Fibroblast of lung (primary cell): Measurements from ENCODE around the gene A2M. TPM values are rescaled to one million over a fixed set of nuclear protein-coding genes. Genes with fewer than 3 reads are reported as not detected.

ENCODE experiments used
- DNase-seq, 2 donors: peaks; one replicate each; pipeline versions ENCODE4 v3.0.0 to v3.0.0-alpha.2; 2010; ENCODE audit warnings: low read depth in 2 of 2
- H2AFZ ChIP-seq: 2 replicates; pipeline ENCODE4 v1.5.1; 2012; ENCODE audit warnings: low read length, control low read depth, inconsistent platforms
- H3K27ac ChIP-seq: 2 replicates; pipeline ENCODE4 v1.5.1; 2011; ENCODE audit warnings: low read length, control low read depth; ENCODE audit not compliant: insufficient read depth
- H3K27me3 ChIP-seq: 2 replicates; pipeline ENCODE4 v1.5.1; 2011; ENCODE audit warnings: mild to moderate bottlenecking, low read length; ENCODE audit not compliant: control insufficient read depth, insufficient read depth
- H3K36me3 ChIP-seq: 2 replicates; pipeline ENCODE4 v1.5.1; 2011; ENCODE audit warnings: low read length; ENCODE audit not compliant: control insufficient read depth, insufficient read depth
- H3K4me1 ChIP-seq: 2 replicates; pipeline ENCODE4 v1.5.1; 2011; ENCODE audit warnings: low read length; ENCODE audit not compliant: control insufficient read depth, insufficient read depth; ENCODE audit errors: extremely low read depth
- H3K4me2 ChIP-seq: 2 replicates; pipeline ENCODE4 v1.5.1; 2011; ENCODE audit warnings: low read length, control low read depth; ENCODE audit not compliant: insufficient read depth; ENCODE audit errors: extremely low read depth
- H3K4me3 ChIP-seq, 4 experiments: fragments of 200-600 bp in 1 of 4; sonication (generic) in 1 of 4; replicated peaks in 1 of 4; 2 replicates each; pipeline ENCODE4 v1.5.1; 2011 to 2016; ENCODE audit warnings: low read length in 4 of 4, low read depth in 3 of 4, mild to moderate bottlenecking in 3 of 4, control low read depth in 2 of 4, inconsistent platforms in 1 of 4, mixed read lengths in 1 of 4; ENCODE audit not compliant: insufficient read depth in 1 of 4; ENCODE audit errors: control extremely low read depth in 1 of 4
- H3K79me2 ChIP-seq: 2 replicates; pipeline ENCODE4 v1.5.1; 2012; ENCODE audit warnings: mild to moderate bottlenecking, low read length, inconsistent platforms; ENCODE audit not compliant: control insufficient read depth, insufficient read depth
- H3K9ac ChIP-seq: 2 replicates; pipeline ENCODE4 v1.5.1; 2011; ENCODE audit warnings: mild to moderate bottlenecking, low read length, control low read depth; ENCODE audit not compliant: insufficient read depth
- H3K9me3 ChIP-seq: 2 replicates; pipeline ENCODE4 v1.5.1; 2012; ENCODE audit warnings: low read depth, low read length; ENCODE audit not compliant: control insufficient read depth, insufficient read depth
- H4K20me1 ChIP-seq: 2 replicates; pipeline ENCODE4 v1.5.1; 2011; ENCODE audit warnings: low read length; ENCODE audit not compliant: control insufficient read depth, insufficient read depth; ENCODE audit errors: extremely low read depth
- CTCF ChIP-seq, 2 donors: IDR thresholded peaks in 1 of 2; conservative IDR thresholded peaks in 1 of 2; 1 replicate in 1 of 2; 2 replicates in 1 of 2; pipeline ENCODE4 v1.5.1; 2011 to 2012; ENCODE audit warnings: low read length in 2 of 2, control low read depth in 1 of 2, inconsistent platforms in 1 of 2, low read depth in 1 of 2, mild to moderate bottlenecking in 1 of 2
- EZH2 ChIP-seq: IDR thresholded peaks from 2 replicates; pipeline ENCODE4 v1.5.1; 2012; ENCODE audit warnings: low read length, control low read depth, mild to moderate bottlenecking; ENCODE audit errors: missing control alignments
- polyA minus RNA-seq: library from RNA; depleted of rRNA, polyadenylated mRNA; stranded (reverse); fragments of >200 nt; gene quantifications from 2 replicates; pipeline ENCODE4 v1.2.3, GENCODE V29; 2011; ENCODE audit warnings: low replicate concordance
- polyA plus RNA-seq, 2 donors: library from polyadenylated mRNA; depleted of rRNA in 1 of 2; stranded (reverse) in 1 of 2; unstranded in 1 of 2; fragments of >200 nt; gene quantifications; 2 replicates each; pipeline ENCODE4 v1.2.1, GENCODE V29; 2011 to 2012; ENCODE audit warnings: missing spikeins in 1 of 2
- total RNA-seq: library from RNA; depleted of rRNA; stranded (reverse); fragments of >200 nt; gene quantifications from 2 replicates; pipeline ENCODE4 v1.2.1, GENCODE V29; 2014

The A2M gene
- total RNA-seq (95.0 and 239 TPM in 2 replicates), polyA plus RNA-seq (77.6 and 300 TPM in 2 replicates), polyA minus RNA-seq (16.5 and 73.6 TPM in 2 replicates)
- 37.0 and 140 TPM in 2 replicates for polyA plus RNA-seq (2012)

GRCh38 chr12:9115731-9116559, at the start of gene A2M:
TSS of gene A2M (minus strand) at chr12:9115919. CDS start at chr12:9115849, 70 bp downstream.
- peaks cover 7% of the 10 kb centered on the region for H3K4me1 ChIP-seq
- H3K79me2 ChIP-seq, result no peaks in the 10 kb centered on the region
- no peaks in the 10 kb centered on the region for H4K20me1 ChIP-seq
- peak within 1 kb of the TSS; percentile 46 for H2AFZ ChIP-seq
- no peak within 1 kb of the TSS for H3K27ac ChIP-seq
- H3K27me3 ChIP-seq, result no peaks in the 10 kb centered on the region
- peak; percentile 1 to 71 for DNase-seq
- H3K9ac ChIP-seq, result no peak within 1 kb of the TSS
- peak within 1 kb of the TSS in 3 of 4 experiments; percentile 22 to 65 (median 57) for H3K4me3 ChIP-seq
- peak within 1 kb of the TSS; percentile 75 for H3K4me2 ChIP-seq
- H3K9me3 ChIP-seq, result no peaks in the 10 kb centered on the region
- TF ChIP-seq EZH2 (no peak), CTCF (conservative IDR thresholded peaks at IDR 0.05 in 1 of 2, IDR thresholded peaks at IDR 0.05 in 1 of 2; ENCODE audit: low read depth in 1 of 2, low read length in 2 of 2) (no peak)
- H3K36me3 ChIP-seq, result no peaks in the 10 kb centered on the region

- Histone ChIP-seq H4K20me1 (no peaks in the 10 kb centered on the region), H3K4me3 (no peak overlapping the region), H3K4me1 (no peaks in the 10 kb centered on the region), H2AFZ (no peak overlapping the region), H3K9ac (no peak overlapping the region), H3K27me3 (no peaks in the 10 kb centered on the region), H3K9me3 (no peaks in the 10 kb centered on the region), H3K36me3 (no peaks in the 10 kb centered on the region), H3K4me2 (no peak overlapping the region), H3K27ac (no peak overlapping the region), H3K79me2 (no peaks in the 10 kb centered on the region)
- no peak for DNase-seq
- TF ChIP-seq EZH2 (no peak), CTCF (conservative IDR thresholded peaks at IDR 0.05 in 1 of 2, IDR thresholded peaks at IDR 0.05 in 1 of 2; ENCODE audit: low read depth in 1 of 2, low read length in 2 of 2) (no peak)
Measured at GRCh38 chr12:9163392-9163791, 47.7 kb upstream of the A2M start.

GRCh38 chr12:9156119-9156518, 40.4 kb upstream of the A2M start:
- H3K9me3 ChIP-seq, result no peaks in the 10 kb centered on the region
- H4K20me1 ChIP-seq, result no peaks in the 10 kb centered on the region
- no peak overlapping the region for H3K4me2 ChIP-seq
- no peak overlapping the region for H2AFZ ChIP-seq
- no peak overlapping the region for H3K27ac ChIP-seq
- no peaks in the 10 kb centered on the region for H3K36me3 ChIP-seq
- TF ChIP-seq EZH2 (no peak), CTCF (conservative IDR thresholded peaks at IDR 0.05 in 1 of 2, IDR thresholded peaks at IDR 0.05 in 1 of 2; ENCODE audit: low read depth in 1 of 2, low read length in 2 of 2) (no peak)
- no peak overlapping the region for H3K4me3 ChIP-seq
- DNase-seq, result no peak
- H3K9ac ChIP-seq, result no peak overlapping the region
- no peaks in the 10 kb centered on the region for H3K27me3 ChIP-seq
- H3K4me1 ChIP-seq, result no peaks in the 10 kb centered on the region
- H3K79me2 ChIP-seq, result no peaks in the 10 kb centered on the region
